ENCODE measurements around the gene RAB39B.

The RAB39B gene

GRCh38 chrX:155215443-155216178 lies 48.7 kb downstream of the RAB39B start:
- no peak for DNase-seq

GRCh38 chrX:155213731-155214130 lies 50.6 kb downstream of the RAB39B start:
- no peak for DNase-seq

GRCh38 chrX:155211208-155211607 lies 53.1 kb downstream of the RAB39B start:
- no peak for DNase-seq
